ENCODE data around the gene MAPK10.

DNA sequence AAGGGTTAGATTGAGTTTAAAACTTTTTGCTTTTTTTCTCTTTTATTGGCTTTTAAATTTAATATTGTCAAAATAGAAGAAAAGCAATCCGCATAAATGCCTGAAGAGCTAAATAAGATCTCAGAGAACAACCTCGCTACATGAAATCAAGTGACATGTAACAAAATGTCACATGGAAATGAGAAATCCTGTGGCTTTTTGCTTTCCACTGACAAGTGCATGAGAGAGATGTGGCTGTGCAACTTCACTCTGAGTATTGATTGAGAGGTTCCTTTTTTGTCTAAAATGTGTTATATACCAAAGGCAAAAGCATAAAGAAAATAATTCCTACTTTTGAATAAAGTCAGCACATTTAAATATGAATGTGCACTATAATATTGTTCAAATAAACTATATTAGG, 263.5 kb downstream of the MAPK10 start:
- no peak for TF ChIP-seq HDGF (IDR thresholded peaks at IDR 0.05; ENCODE audit: borderline replicate concordance)
- no peak for TF ChIP-seq SP1 (IDR thresholded peaks at IDR 0.05)
- TF ChIP-seq ARNT (IDR thresholded peaks at IDR 0.05): no peak
- no peak for TF ChIP-seq FOXM1 (IDR thresholded peaks at IDR 0.05; ENCODE audit: borderline replicate concordance)
